Stimulated activated CD4-positive, alpha-beta T cell treated with anti-CD3 and anti-CD28 coated beads, Interleukin-15, amount 100 ng/mL, for 24 hours (primary cell): ENCODE results near the gene ZNF629.
A peak's percentile ranks its signal among the peaks of the same experiment; 100 is the strongest.

Experiments used
- DNase-seq: peaks from one replicate; pipeline ENCODE4 v3.0.0-alpha.2; 2020

ZNF629 gene

GRCh38 chr16:30785126-30786106 lies 1.6 kb downstream of the ZNF629 start:
- no peak for DNase-seq

GRCh38 chr16:30784215-30784614 lies 2.8 kb downstream of the ZNF629 start:
- DNase-seq = no peak

- DNase-seq = no peak
Measured at GRCh38 chr16:30783280-30784109, 3.5 kb downstream of the ZNF629 start.

GRCh38 chr16:30782486-30783279 lies 4.3 kb downstream of the ZNF629 start:
- DNase-seq = no peak

- no peak for DNase-seq
Measured at GRCh38 chr16:30780549-30780948, 6.5 kb downstream of the ZNF629 start.

GRCh38 chr16:30780021-30780420 lies 7.0 kb downstream of the ZNF629 start:
- DNase-seq = no peak

- no peak for DNase-seq
Measured at GRCh38 chr16:30779596-30779995, 7.4 kb downstream of the ZNF629 start.

GRCh38 chr16:30778549-30779244 lies 8.3 kb downstream of the ZNF629 start:
- DNase-seq = no peak

- no peak for DNase-seq
Measured at GRCh38 chr16:30777591-30778297, 9.3 kb downstream of the ZNF629 start.

GRCh38 chr16:30775392-30776188 lies 11.4 kb downstream of the ZNF629 start:
- DNase-seq = peak; percentile 79

- no peak for DNase-seq
Measured at GRCh38 chr16:30775131-30775391, 11.9 kb downstream of the ZNF629 start.

- no peak for DNase-seq
Measured at GRCh38 chr16:30774367-30775130, 12.5 kb downstream of the ZNF629 start.

GRCh38 chr16:30773826-30774225 lies 13.2 kb downstream of the ZNF629 start:
- no peak for DNase-seq

- DNase-seq = no peak
Measured at GRCh38 chr16:30771726-30772125, 15.3 kb downstream of the ZNF629 start.

- DNase-seq = no peak
Measured at GRCh38 chr16:30769379-30770089, 17.5 kb downstream of the ZNF629 start.

- no peak for DNase-seq
Measured at GRCh38 chr16:30768583-30769181, 18.3 kb downstream of the ZNF629 start.

- no peak for DNase-seq
Measured at GRCh38 chr16:30767767-30768465, 19.1 kb downstream of the ZNF629 start.

GRCh38 chr16:30766933-30767284 lies 20.1 kb downstream of the ZNF629 start:
- DNase-seq = no peak
